Stimulated activated memory B cell treated with anti-CD40 and anti-IgM and Interleukin-4, amounts not matched to agents 10 μg/mL and 1 μg/mL and 100 μg/mL, for 72 hours (primary cell): Measurements from ENCODE around the gene PTDSS2.
"Not testable (repeated sequence)": the region's sequence is repeated elsewhere in the genome, so short reads cannot be mapped to it uniquely, and the experiment has no call there.

Experiments used
- ATAC-seq: fragments of 150-1000 bp; cut with Tn5 transposase; 2 replicates; pipeline ENCODE4 v1.10.0; 2021
- H3K27ac Mint-ChIP-seq: one replicate; pipeline ENCODE4 v1.8.0; 2022; ENCODE audit warnings: mild to moderate bottlenecking, mixed read lengths
- H3K27me3 Mint-ChIP-seq: one replicate; pipeline ENCODE4 v1.8.0; 2022; ENCODE audit warnings: mixed read lengths
- H3K36me3 Mint-ChIP-seq: one replicate; pipeline ENCODE4 v1.8.0; 2022; ENCODE audit warnings: mixed read lengths
- H3K4me1 Mint-ChIP-seq: one replicate; pipeline ENCODE4 v1.8.0; 2022; ENCODE audit warnings: mixed read lengths
- H3K4me3 Mint-ChIP-seq: one replicate; pipeline ENCODE4 v1.8.0; 2022; ENCODE audit warnings: mild to moderate bottlenecking, moderate library complexity, mixed read lengths
- H3K9me3 Mint-ChIP-seq: one replicate; pipeline ENCODE4 v1.8.0; 2022; ENCODE audit warnings: mixed read lengths

Gene PTDSS2

GRCh38 chr11:461626-462025 lies 11.5 kb downstream of the PTDSS2 start:
- H3K36me3 Mint-ChIP-seq = peaks cover 15% of the 10 kb centered on the region
- H3K9me3 Mint-ChIP-seq = peaks cover 2% of the 10 kb centered on the region
- no peak overlapping the region for H3K4me3 Mint-ChIP-seq
- H3K27me3 Mint-ChIP-seq = no peaks in the 10 kb centered on the region
- peaks cover 31% of the 10 kb centered on the region for H3K4me1 Mint-ChIP-seq
- peak overlapping the region; percentile 77 for H3K27ac Mint-ChIP-seq
- ATAC-seq = no peak

GRCh38 chr11:462107-462890 lies 12.2 kb downstream of the PTDSS2 start:
- H3K4me3 Mint-ChIP-seq = no peak overlapping the region
- no peak for ATAC-seq
- no peak overlapping the region for H3K27ac Mint-ChIP-seq
- H3K9me3 Mint-ChIP-seq = peaks cover 2% of the 10 kb centered on the region
- H3K4me1 Mint-ChIP-seq = peaks cover 28% of the 10 kb centered on the region
- peaks cover 20% of the 10 kb centered on the region for H3K36me3 Mint-ChIP-seq
- H3K27me3 Mint-ChIP-seq = no peaks in the 10 kb centered on the region

- Mint-ChIP-seq H3K36me3 (peaks cover 20% of the 10 kb centered on the region), H3K9me3 (peaks cover 2% of the 10 kb centered on the region), H3K4me1 (peaks cover 27% of the 10 kb centered on the region), H3K27me3 (no peaks in the 10 kb centered on the region), H3K27ac (no peak overlapping the region), H3K4me3 (no peak overlapping the region)
- ATAC-seq = no peak
These were observed 14.2 kb downstream of the PTDSS2 start for GRCh38 chr11:464316-464715.

GRCh38 chr11:465896-466530 lies 15.9 kb downstream of the PTDSS2 start:
- Mint-ChIP-seq H3K4me1 (peaks cover 26% of the 10 kb centered on the region), H3K27me3 (no peaks in the 10 kb centered on the region), H3K9me3 (peaks cover 2% of the 10 kb centered on the region), H3K36me3 (peaks cover 25% of the 10 kb centered on the region), H3K27ac (no peak overlapping the region), H3K4me3 (no peak overlapping the region)
- no peak for ATAC-seq

GRCh38 chr11:468036-468435 lies 18.0 kb downstream of the PTDSS2 start:
- Mint-ChIP-seq H3K4me3 (no peak overlapping the region), H3K27me3 (no peaks in the 10 kb centered on the region), H3K27ac (no peak overlapping the region), H3K36me3 (peaks cover 19% of the 10 kb centered on the region), H3K4me1 (peaks cover 26% of the 10 kb centered on the region), H3K9me3 (peaks cover 2% of the 10 kb centered on the region)
- no peak for ATAC-seq

GRCh38 chr11:468493-468892 lies 18.4 kb downstream of the PTDSS2 start:
- Mint-ChIP-seq H3K4me3 (no peak overlapping the region), H3K4me1 (peaks cover 26% of the 10 kb centered on the region), H3K36me3 (peaks cover 19% of the 10 kb centered on the region), H3K9me3 (peaks cover 2% of the 10 kb centered on the region), H3K27me3 (no peaks in the 10 kb centered on the region), H3K27ac (no peak overlapping the region)
- no peak for ATAC-seq

- ATAC-seq, H3K4me3 Mint-ChIP-seq, H3K9me3 Mint-ChIP-seq, H3K27ac Mint-ChIP-seq, H3K27me3 Mint-ChIP-seq: not testable (repeated sequence)
- Mint-ChIP-seq H3K36me3 (peaks cover 19% of the 10 kb centered on the region), H3K4me1 (peaks cover 26% of the 10 kb centered on the region)
These were observed 19.1 kb downstream of the PTDSS2 start for GRCh38 chr11:469026-469683.

GRCh38 chr11:469684-470560 lies 19.8 kb downstream of the PTDSS2 start:
- peaks cover 2% of the 10 kb centered on the region for H3K9me3 Mint-ChIP-seq
- no peaks in the 10 kb centered on the region for H3K27me3 Mint-ChIP-seq
- H3K4me1 Mint-ChIP-seq = peaks cover 26% of the 10 kb centered on the region
- no peak overlapping the region for H3K27ac Mint-ChIP-seq
- peaks cover 19% of the 10 kb centered on the region for H3K36me3 Mint-ChIP-seq
- no peak for ATAC-seq
- H3K4me3 Mint-ChIP-seq = no peak overlapping the region

GRCh38 chr11:471468-472145 lies 21.5 kb downstream of the PTDSS2 start:
- Mint-ChIP-seq H3K27ac (no peak overlapping the region), H3K9me3 (no peaks in the 10 kb centered on the region), H3K4me3 (no peak overlapping the region), H3K27me3 (no peaks in the 10 kb centered on the region), H3K4me1 (peaks cover 16% of the 10 kb centered on the region), H3K36me3 (peaks cover 10% of the 10 kb centered on the region)
- no peak for ATAC-seq

GRCh38 chr11:472272-472671 lies 22.2 kb downstream of the PTDSS2 start:
- H3K36me3 Mint-ChIP-seq = peaks cover 5% of the 10 kb centered on the region
- peaks cover 13% of the 10 kb centered on the region for H3K4me1 Mint-ChIP-seq
- no peak overlapping the region for H3K27ac Mint-ChIP-seq
- H3K4me3 Mint-ChIP-seq = no peak overlapping the region
- H3K9me3 Mint-ChIP-seq = no peaks in the 10 kb centered on the region
- ATAC-seq = peak; percentile 41
- H3K27me3 Mint-ChIP-seq = no peaks in the 10 kb centered on the region

GRCh38 chr11:472816-473215 lies 22.7 kb downstream of the PTDSS2 start:
- peaks cover 5% of the 10 kb centered on the region for H3K36me3 Mint-ChIP-seq
- no peak overlapping the region for H3K4me3 Mint-ChIP-seq
- no peak for ATAC-seq
- no peaks in the 10 kb centered on the region for H3K9me3 Mint-ChIP-seq
- H3K27me3 Mint-ChIP-seq = no peaks in the 10 kb centered on the region
- peaks cover 13% of the 10 kb centered on the region for H3K4me1 Mint-ChIP-seq
- no peak overlapping the region for H3K27ac Mint-ChIP-seq

GRCh38 chr11:473415-473814 lies 23.3 kb downstream of the PTDSS2 start:
- peaks cover 11% of the 10 kb centered on the region for H3K4me1 Mint-ChIP-seq
- H3K27me3 Mint-ChIP-seq = no peaks in the 10 kb centered on the region
- no peak overlapping the region for H3K27ac Mint-ChIP-seq
- no peak for ATAC-seq
- no peak overlapping the region for H3K4me3 Mint-ChIP-seq
- H3K9me3 Mint-ChIP-seq = no peaks in the 10 kb centered on the region
- H3K36me3 Mint-ChIP-seq = peaks cover 5% of the 10 kb centered on the region

- H3K27ac Mint-ChIP-seq = no peak overlapping the region
- H3K27me3 Mint-ChIP-seq = no peaks in the 10 kb centered on the region
- no peaks in the 10 kb centered on the region for H3K9me3 Mint-ChIP-seq
- H3K36me3 Mint-ChIP-seq = peaks cover 12% of the 10 kb centered on the region
- H3K4me3 Mint-ChIP-seq = no peak overlapping the region
- H3K4me1 Mint-ChIP-seq = peaks cover 7% of the 10 kb centered on the region
- no peak for ATAC-seq
These were observed 24.1 kb downstream of the PTDSS2 start for GRCh38 chr11:473962-474785.
